WTC11 (cell line): ENCODE measurements around the gene AVPI1. TPM values are rescaled to one million over a fixed set of nuclear protein-coding genes. Genes with fewer than 3 reads are reported as not detected.

Experiments
- CBFB ChIP-seq: sonication (generic); formaldehyde crosslinking; IDR thresholded peaks from 2 replicates; pipeline ENCODE4 v1.8.1; 2022; ENCODE audit warnings: mild to moderate bottlenecking, low read depth, missing genetic modification reagents
- CREB1 ChIP-seq: sonication (generic); formaldehyde crosslinking; IDR thresholded peaks from 2 replicates; pipeline ENCODE4 v1.8.0; 2023; ENCODE audit warnings: mild to moderate bottlenecking, missing genetic modification reagents
- CREM ChIP-seq: sonication (generic); formaldehyde crosslinking; IDR thresholded peaks from 2 replicates; pipeline ENCODE4 v1.8.1; 2022; ENCODE audit warnings: mild to moderate bottlenecking, missing genetic modification reagents, moderate library complexity
- ETV6 ChIP-seq: sonication (generic); formaldehyde crosslinking; IDR thresholded peaks from 2 replicates; pipeline ENCODE4 v1.8.1; 2022; ENCODE audit warnings: mild to moderate bottlenecking, missing genetic modification reagents
- FOXP1 ChIP-seq: sonication (generic); formaldehyde crosslinking; IDR thresholded peaks from 2 replicates; pipeline ENCODE4 v1.8.0; 2022; ENCODE audit warnings: missing genetic modification reagents, mild to moderate bottlenecking, moderate library complexity, borderline replicate concordance
- JUN ChIP-seq: sonication (generic); formaldehyde crosslinking; IDR thresholded peaks from 2 replicates; pipeline ENCODE4 v1.8.0; 2023; ENCODE audit warnings: mild to moderate bottlenecking, missing genetic modification reagents
- NFYB ChIP-seq: sonication (generic); formaldehyde crosslinking; conservative IDR thresholded peaks from 2 replicates; pipeline ENCODE4 v1.8.0; 2022; ENCODE audit warnings: low read depth, missing genetic modification reagents
- NR1H2 ChIP-seq: sonication (generic); formaldehyde crosslinking; IDR thresholded peaks from 2 replicates; pipeline ENCODE4 v1.9.0; 2021; ENCODE audit warnings: mild to moderate bottlenecking, moderate library complexity, missing genetic modification reagents
- OVOL2 ChIP-seq: fragments of 250-450 bp; sonication (Bioruptor Pico); IDR thresholded peaks from 2 replicates; pipeline ENCODE4 v1.9.0; 2021; ENCODE audit warnings: mild to moderate bottlenecking, borderline replicate concordance
- RORB ChIP-seq: fragments of 250-450 bp; sonication (Bioruptor Pico); IDR thresholded peaks from 2 replicates; pipeline ENCODE4 v1.9.0; 2021; ENCODE audit warnings: mild to moderate bottlenecking
- SMAD4 ChIP-seq: sonication (generic); formaldehyde crosslinking; IDR thresholded peaks from 2 replicates; pipeline ENCODE4 v1.8.0; 2022; ENCODE audit warnings: mild to moderate bottlenecking, missing genetic modification reagents
- SOX15 ChIP-seq: fragments of 250-450 bp; sonication (Bioruptor Pico); IDR thresholded peaks from 2 replicates; pipeline ENCODE4 v1.9.0; 2021; ENCODE audit warnings: mild to moderate bottlenecking
- TCF7 ChIP-seq: sonication (generic); formaldehyde crosslinking; IDR thresholded peaks from 2 replicates; pipeline ENCODE4 v1.8.0; 2022; ENCODE audit warnings: mild to moderate bottlenecking, low read depth, missing genetic modification reagents, moderate library complexity
- ZNF263 ChIP-seq: sonication (generic); formaldehyde crosslinking; IDR thresholded peaks from 2 replicates; pipeline ENCODE4 v1.8.1; 2022; ENCODE audit warnings: low read depth, mild to moderate bottlenecking, moderate library complexity, missing genetic modification reagents
- ZNF396 ChIP-seq: fragments of 250-450 bp; sonication (Bioruptor Pico); IDR thresholded peaks from 2 replicates; pipeline ENCODE4 v1.8.0; 2021; ENCODE audit warnings: mild to moderate bottlenecking, moderate library complexity, borderline replicate concordance
- total RNA-seq: library from RNA; stranded (reverse); gene quantifications from 3 replicates; pipeline ENCODE4 v1.2.3, GENCODE V29; 2021
- TF ChIP-seq, protein P1 (sequence below): fragments of 250-450 bp; sonication (Bioruptor Pico); IDR thresholded peaks from 2 replicates; pipeline ENCODE4 v1.9.0; 2021; ENCODE audit warnings: moderate library complexity, mild to moderate bottlenecking, inconsistent platforms, borderline replicate concordance
- TF ChIP-seq, protein P2 (sequence below): fragments of 250-450 bp; sonication (Bioruptor Pico); IDR thresholded peaks from 2 replicates; pipeline ENCODE4 v1.9.0; 2021; ENCODE audit warnings: mild to moderate bottlenecking
- TF ChIP-seq, protein P3 (sequence below): sonication (generic); formaldehyde crosslinking; IDR thresholded peaks from 2 replicates; pipeline ENCODE4 v1.8.1; 2022; ENCODE audit warnings: low read depth, missing genetic modification reagents, borderline replicate concordance
- TF ChIP-seq, protein P4 (sequence below): sonication (generic); formaldehyde crosslinking; IDR thresholded peaks from 2 replicates; pipeline ENCODE4 v1.8.1; 2023; ENCODE audit warnings: mild to moderate bottlenecking, missing genetic modification reagents, borderline replicate concordance
- TF ChIP-seq, protein P5 (sequence below): sonication (generic); formaldehyde crosslinking; IDR thresholded peaks from 2 replicates; pipeline ENCODE4 v1.8.1; 2023; ENCODE audit warnings: mild to moderate bottlenecking, missing genetic modification reagents
- TF ChIP-seq, protein P6 (sequence below): fragments of 250-450 bp; sonication (Bioruptor Pico); IDR thresholded peaks from 2 replicates; pipeline ENCODE4 v2.1.2; 2022; ENCODE audit warnings: mild to moderate bottlenecking, moderate library complexity
- TF ChIP-seq, protein P7 (sequence below): sonication (generic); formaldehyde crosslinking; IDR thresholded peaks from 2 replicates; pipeline ENCODE4 v1.8.1; 2022; ENCODE audit warnings: mild to moderate bottlenecking, moderate library complexity, missing genetic modification reagents
- TF ChIP-seq, protein P8 (sequence below): sonication (generic); formaldehyde crosslinking; IDR thresholded peaks from 2 replicates; pipeline ENCODE4 v1.8.1; 2022; ENCODE audit warnings: low read depth, mild to moderate bottlenecking, moderate library complexity, missing genetic modification reagents, borderline replicate concordance

AVPI1 gene
- total RNA-seq, 1 experiment from 2014 or later = 9.8 TPM

DNA sequence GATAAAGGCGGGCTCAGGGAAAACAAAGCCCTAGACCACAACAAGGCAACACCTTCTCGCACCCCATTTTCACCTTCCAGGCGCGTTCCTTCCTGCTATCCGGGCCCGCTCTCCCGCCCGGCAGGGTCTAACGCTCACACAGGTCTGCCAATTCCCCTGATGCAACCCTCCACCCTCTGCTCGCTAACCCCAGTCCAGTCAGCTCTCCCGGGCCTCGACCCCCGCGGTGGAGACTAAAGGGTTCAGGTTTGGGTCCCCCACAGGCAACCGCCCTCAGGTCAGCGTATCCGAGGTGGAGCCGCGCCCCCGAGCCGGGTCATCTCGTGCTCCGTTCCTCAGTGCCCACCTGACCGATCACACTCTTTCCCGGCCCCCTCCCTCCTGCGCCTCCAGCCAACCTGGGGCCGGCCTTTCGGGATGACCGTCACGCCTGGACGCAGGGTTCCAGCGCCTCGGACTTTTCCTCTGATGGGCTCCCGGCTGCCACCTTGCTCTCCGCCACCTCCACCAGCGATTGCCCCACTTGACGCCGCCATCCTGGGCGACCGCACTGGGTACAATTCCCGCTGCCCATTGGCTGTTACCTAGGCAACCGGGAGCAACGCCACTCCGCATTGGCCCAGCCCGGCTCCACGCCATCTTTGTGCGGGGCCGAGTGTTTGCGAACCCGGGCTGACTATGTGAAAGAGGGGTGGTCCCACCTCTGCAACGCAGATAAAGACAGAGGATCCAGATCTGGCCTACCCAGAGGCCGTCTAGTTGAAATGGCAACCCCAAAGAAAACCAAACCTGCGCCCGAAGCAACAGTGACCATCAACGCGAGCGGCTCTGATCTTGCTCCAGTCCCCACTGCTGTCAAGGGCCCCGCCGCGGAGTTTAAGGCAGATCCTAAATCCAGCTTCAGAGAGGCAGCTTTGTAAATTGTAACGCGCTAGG is 53.8 kb downstream of the AVPI1 start, which contains the start of gene MORN4 (continued):
- TF ChIP-seq SOX15 (no peak), ZNF396 (CRISPR knock-in tag) (no peak), JUN (no peak), NR1H2 (CRISPR knock-in tag) (no peak), SMAD4 (CRISPR knock-in tag) (no peak), RORB (CRISPR knock-in tag) (no peak), OVOL2 (CRISPR knock-in tag) (no peak), FOXP1 (CRISPR knock-in tag) (no peak), ETV6 (CRISPR knock-in tag) (no peak; the same call in 1 of the 2 replicates), CREB1 (no peak), TCF7 (CRISPR knock-in tag) (no peak), CREM (no peak), NFYB (CRISPR knock-in tag) (peak; percentile 96), ZNF263 (CRISPR knock-in tag) (no peak), CBFB (no peak)
- TF ChIP-seq, protein P1, sequence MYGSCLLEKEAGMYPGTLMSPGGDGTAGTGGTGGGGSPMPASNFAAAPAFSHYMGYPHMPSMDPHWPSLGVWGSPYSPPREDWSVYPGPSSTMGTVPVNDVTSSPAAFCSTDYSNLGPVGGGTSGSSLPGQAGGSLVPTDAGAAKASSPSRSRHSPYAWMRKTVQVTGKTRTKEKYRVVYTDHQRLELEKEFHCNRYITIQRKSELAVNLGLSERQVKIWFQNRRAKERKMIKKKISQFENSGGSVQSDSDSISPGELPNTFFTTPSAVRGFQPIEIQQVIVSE (CRISPR knock-in tag) = no peak
- TF ChIP-seq, protein P2, sequence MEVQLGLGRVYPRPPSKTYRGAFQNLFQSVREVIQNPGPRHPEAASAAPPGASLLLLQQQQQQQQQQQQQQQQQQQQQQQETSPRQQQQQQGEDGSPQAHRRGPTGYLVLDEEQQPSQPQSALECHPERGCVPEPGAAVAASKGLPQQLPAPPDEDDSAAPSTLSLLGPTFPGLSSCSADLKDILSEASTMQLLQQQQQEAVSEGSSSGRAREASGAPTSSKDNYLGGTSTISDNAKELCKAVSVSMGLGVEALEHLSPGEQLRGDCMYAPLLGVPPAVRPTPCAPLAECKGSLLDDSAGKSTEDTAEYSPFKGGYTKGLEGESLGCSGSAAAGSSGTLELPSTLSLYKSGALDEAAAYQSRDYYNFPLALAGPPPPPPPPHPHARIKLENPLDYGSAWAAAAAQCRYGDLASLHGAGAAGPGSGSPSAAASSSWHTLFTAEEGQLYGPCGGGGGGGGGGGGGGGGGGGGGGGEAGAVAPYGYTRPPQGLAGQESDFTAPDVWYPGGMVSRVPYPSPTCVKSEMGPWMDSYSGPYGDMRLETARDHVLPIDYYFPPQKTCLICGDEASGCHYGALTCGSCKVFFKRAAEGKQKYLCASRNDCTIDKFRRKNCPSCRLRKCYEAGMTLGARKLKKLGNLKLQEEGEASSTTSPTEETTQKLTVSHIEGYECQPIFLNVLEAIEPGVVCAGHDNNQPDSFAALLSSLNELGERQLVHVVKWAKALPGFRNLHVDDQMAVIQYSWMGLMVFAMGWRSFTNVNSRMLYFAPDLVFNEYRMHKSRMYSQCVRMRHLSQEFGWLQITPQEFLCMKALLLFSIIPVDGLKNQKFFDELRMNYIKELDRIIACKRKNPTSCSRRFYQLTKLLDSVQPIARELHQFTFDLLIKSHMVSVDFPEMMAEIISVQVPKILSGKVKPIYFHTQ (CRISPR knock-in tag) = no peak
- TF ChIP-seq, protein P3, sequence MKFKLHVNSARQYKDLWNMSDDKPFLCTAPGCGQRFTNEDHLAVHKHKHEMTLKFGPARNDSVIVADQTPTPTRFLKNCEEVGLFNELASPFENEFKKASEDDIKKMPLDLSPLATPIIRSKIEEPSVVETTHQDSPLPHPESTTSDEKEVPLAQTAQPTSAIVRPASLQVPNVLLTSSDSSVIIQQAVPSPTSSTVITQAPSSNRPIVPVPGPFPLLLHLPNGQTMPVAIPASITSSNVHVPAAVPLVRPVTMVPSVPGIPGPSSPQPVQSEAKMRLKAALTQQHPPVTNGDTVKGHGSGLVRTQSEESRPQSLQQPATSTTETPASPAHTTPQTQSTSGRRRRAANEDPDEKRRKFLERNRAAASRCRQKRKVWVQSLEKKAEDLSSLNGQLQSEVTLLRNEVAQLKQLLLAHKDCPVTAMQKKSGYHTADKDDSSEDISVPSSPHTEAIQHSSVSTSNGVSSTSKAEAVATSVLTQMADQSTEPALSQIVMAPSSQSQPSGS (CRISPR knock-in tag) = no peak
- TF ChIP-seq, protein P4, sequence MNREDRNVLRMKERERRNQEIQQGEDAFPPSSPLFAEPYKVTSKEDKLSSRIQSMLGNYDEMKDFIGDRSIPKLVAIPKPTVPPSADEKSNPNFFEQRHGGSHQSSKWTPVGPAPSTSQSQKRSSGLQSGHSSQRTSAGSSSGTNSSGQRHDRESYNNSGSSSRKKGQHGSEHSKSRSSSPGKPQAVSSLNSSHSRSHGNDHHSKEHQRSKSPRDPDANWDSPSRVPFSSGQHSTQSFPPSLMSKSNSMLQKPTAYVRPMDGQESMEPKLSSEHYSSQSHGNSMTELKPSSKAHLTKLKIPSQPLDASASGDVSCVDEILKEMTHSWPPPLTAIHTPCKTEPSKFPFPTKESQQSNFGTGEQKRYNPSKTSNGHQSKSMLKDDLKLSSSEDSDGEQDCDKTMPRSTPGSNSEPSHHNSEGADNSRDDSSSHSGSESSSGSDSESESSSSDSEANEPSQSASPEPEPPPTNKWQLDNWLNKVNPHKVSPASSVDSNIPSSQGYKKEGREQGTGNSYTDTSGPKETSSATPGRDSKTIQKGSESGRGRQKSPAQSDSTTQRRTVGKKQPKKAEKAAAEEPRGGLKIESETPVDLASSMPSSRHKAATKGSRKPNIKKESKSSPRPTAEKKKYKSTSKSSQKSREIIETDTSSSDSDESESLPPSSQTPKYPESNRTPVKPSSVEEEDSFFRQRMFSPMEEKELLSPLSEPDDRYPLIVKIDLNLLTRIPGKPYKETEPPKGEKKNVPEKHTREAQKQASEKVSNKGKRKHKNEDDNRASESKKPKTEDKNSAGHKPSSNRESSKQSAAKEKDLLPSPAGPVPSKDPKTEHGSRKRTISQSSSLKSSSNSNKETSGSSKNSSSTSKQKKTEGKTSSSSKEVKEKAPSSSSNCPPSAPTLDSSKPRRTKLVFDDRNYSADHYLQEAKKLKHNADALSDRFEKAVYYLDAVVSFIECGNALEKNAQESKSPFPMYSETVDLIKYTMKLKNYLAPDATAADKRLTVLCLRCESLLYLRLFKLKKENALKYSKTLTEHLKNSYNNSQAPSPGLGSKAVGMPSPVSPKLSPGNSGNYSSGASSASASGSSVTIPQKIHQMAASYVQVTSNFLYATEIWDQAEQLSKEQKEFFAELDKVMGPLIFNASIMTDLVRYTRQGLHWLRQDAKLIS (CRISPR knock-in tag) = no peak
- TF ChIP-seq, protein P5, sequence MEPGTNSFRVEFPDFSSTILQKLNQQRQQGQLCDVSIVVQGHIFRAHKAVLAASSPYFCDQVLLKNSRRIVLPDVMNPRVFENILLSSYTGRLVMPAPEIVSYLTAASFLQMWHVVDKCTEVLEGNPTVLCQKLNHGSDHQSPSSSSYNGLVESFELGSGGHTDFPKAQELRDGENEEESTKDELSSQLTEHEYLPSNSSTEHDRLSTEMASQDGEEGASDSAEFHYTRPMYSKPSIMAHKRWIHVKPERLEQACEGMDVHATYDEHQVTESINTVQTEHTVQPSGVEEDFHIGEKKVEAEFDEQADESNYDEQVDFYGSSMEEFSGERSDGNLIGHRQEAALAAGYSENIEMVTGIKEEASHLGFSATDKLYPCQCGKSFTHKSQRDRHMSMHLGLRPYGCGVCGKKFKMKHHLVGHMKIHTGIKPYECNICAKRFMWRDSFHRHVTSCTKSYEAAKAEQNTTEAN (CRISPR knock-in tag) = no peak
- TF ChIP-seq, protein P6, sequence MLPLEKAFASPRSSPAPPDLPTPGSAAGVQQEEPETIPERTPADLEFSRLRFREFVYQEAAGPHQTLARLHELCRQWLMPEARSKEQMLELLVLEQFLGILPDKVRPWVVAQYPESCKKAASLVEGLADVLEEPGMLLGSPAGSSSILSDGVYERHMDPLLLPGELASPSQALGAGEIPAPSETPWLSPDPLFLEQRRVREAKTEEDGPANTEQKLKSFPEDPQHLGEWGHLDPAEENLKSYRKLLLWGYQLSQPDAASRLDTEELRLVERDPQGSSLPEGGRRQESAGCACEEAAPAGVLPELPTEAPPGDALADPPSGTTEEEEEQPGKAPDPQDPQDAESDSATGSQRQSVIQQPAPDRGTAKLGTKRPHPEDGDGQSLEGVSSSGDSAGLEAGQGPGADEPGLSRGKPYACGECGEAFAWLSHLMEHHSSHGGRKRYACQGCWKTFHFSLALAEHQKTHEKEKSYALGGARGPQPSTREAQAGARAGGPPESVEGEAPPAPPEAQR = no peak
- TF ChIP-seq, protein P7, sequence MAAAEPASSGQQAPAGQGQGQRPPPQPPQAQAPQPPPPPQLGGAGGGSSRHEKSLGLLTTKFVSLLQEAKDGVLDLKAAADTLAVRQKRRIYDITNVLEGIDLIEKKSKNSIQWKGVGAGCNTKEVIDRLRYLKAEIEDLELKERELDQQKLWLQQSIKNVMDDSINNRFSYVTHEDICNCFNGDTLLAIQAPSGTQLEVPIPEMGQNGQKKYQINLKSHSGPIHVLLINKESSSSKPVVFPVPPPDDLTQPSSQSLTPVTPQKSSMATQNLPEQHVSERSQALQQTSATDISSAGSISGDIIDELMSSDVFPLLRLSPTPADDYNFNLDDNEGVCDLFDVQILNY (CRISPR knock-in tag) = peak; percentile 58; the same call in 1 of the 2 replicates
- TF ChIP-seq, protein P8, sequence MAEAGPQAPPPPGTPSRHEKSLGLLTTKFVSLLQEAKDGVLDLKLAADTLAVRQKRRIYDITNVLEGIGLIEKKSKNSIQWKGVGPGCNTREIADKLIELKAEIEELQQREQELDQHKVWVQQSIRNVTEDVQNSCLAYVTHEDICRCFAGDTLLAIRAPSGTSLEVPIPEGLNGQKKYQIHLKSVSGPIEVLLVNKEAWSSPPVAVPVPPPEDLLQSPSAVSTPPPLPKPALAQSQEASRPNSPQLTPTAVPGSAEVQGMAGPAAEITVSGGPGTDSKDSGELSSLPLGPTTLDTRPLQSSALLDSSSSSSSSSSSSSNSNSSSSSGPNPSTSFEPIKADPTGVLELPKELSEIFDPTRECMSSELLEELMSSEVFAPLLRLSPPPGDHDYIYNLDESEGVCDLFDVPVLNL (CRISPR knock-in tag) = no peak
